ENCODE data around the gene LRRFIP2.

The LRRFIP2 gene

GRCh38 chr3:37138816-37139215, 35.6 kb downstream of the LRRFIP2 start:
- Histone ChIP-seq H3K4me1 (ENCODE audit: low read length) (no peaks in the 10 kb centered on the region), H3K4me2 (ENCODE audit: low read depth, low read length) (no peak overlapping the region), H3K9ac (ENCODE audit: low read length) (no peak overlapping the region), H4K20me1 (ENCODE audit: insufficient read depth, low read length) (no peaks in the 10 kb centered on the region), H3K9me2 (replicated peaks; ENCODE audit: insufficient read depth, low read length) (no peaks in the 10 kb centered on the region), H3K79me2 (ENCODE audit: low read length) (peaks cover 8% of the 10 kb centered on the region; the same call in 1 of the 2 replicates), H3K27ac (ENCODE audit: low read length) (no peak overlapping the region), H2AFZ (ENCODE audit: low read length) (no peak overlapping the region), H3F3A (ENCODE audit: insufficient read depth, low read length) (no peaks in the 10 kb centered on the region), H3K9me3 (replicated peaks; ENCODE audit: insufficient read depth, low read length) (no peaks in the 10 kb centered on the region), H3K27me3 (replicated peaks; ENCODE audit: insufficient read depth, low read length) (no peaks in the 10 kb centered on the region), H3K36me3 (replicated peaks; ENCODE audit: insufficient read depth, low read length) (no peaks in the 10 kb centered on the region), H3K4me3 (ENCODE audit: low read length) (no peak overlapping the region)
- TF ChIP-seq, protein P1, sequence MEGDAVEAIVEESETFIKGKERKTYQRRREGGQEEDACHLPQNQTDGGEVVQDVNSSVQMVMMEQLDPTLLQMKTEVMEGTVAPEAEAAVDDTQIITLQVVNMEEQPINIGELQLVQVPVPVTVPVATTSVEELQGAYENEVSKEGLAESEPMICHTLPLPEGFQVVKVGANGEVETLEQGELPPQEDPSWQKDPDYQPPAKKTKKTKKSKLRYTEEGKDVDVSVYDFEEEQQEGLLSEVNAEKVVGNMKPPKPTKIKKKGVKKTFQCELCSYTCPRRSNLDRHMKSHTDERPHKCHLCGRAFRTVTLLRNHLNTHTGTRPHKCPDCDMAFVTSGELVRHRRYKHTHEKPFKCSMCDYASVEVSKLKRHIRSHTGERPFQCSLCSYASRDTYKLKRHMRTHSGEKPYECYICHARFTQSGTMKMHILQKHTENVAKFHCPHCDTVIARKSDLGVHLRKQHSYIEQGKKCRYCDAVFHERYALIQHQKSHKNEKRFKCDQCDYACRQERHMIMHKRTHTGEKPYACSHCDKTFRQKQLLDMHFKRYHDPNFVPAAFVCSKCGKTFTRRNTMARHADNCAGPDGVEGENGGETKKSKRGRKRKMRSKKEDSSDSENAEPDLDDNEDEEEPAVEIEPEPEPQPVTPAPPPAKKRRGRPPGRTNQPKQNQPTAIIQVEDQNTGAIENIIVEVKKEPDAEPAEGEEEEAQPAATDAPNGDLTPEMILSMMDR (IDR thresholded peaks at IDR 0.05; ENCODE audit: low read length): no peak
- TF ChIP-seq EZH2 (optimal IDR thresholded peaks at IDR 0.05; ENCODE audit: low read depth, low read length): no peak
- TF ChIP-seq EZH2phosphoT487 (IDR thresholded peaks at IDR 0.05; ENCODE audit: low read length): no peak
- DNase-seq: no peak

DNA sequence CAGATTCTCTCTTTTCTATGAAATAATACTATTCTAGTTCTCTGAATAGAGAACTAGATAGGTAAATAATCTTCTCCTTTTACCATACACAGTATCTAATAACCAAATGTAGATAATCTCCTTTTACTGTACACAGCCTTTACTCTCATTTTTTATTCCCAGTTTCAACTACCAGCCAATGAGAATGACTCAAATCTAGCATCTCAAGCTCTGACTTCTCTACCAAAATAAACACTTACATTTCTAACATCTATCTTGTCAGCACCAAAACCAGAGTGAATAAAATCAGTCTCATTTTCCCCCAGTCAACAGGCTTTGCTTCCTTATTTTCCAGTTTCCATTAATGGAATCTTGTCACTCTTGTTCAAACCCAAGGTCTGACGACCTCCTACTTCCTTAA, 36.9 kb downstream of the LRRFIP2 start:
- no peak overlapping the region for H3K4me2 ChIP-seq (ENCODE audit: low read depth, low read length)
- H3K9me2 ChIP-seq (replicated peaks; ENCODE audit: insufficient read depth, low read length): no peaks in the 10 kb centered on the region
- no peaks in the 10 kb centered on the region for H3K4me1 ChIP-seq (ENCODE audit: low read length)
- no peak overlapping the region for H3K9ac ChIP-seq (ENCODE audit: low read length)
- no peak overlapping the region for H3K4me3 ChIP-seq (ENCODE audit: low read length)
- H4K20me1 ChIP-seq (ENCODE audit: insufficient read depth, low read length): no peaks in the 10 kb centered on the region
- peaks cover 8% of the 10 kb centered on the region; the same call in 1 of the 2 replicates for H3K79me2 ChIP-seq (ENCODE audit: low read length)
- no peak for DNase-seq
- no peaks in the 10 kb centered on the region for H3K27me3 ChIP-seq (replicated peaks; ENCODE audit: insufficient read depth, low read length)
- H3K27ac ChIP-seq (ENCODE audit: low read length): no peak overlapping the region
- no peaks in the 10 kb centered on the region for H3K36me3 ChIP-seq (replicated peaks; ENCODE audit: insufficient read depth, low read length)
- H3F3A ChIP-seq (ENCODE audit: insufficient read depth, low read length): no peaks in the 10 kb centered on the region
- TF ChIP-seq, protein P1 (IDR thresholded peaks at IDR 0.05; ENCODE audit: low read length): no peak
- TF ChIP-seq EZH2phosphoT487 (IDR thresholded peaks at IDR 0.05; ENCODE audit: low read length): no peak
- no peak for TF ChIP-seq EZH2 (optimal IDR thresholded peaks at IDR 0.05; ENCODE audit: low read depth, low read length)
- H2AFZ ChIP-seq (ENCODE audit: low read length): no peak overlapping the region
- H3K9me3 ChIP-seq (replicated peaks; ENCODE audit: insufficient read depth, low read length): no peaks in the 10 kb centered on the region

GRCh38 chr3:37136067-37136466, 38.3 kb downstream of the LRRFIP2 start:
- H3K9ac ChIP-seq (ENCODE audit: low read length): no peak overlapping the region
- no peak overlapping the region for H3K27ac ChIP-seq (ENCODE audit: low read length)
- no peaks in the 10 kb centered on the region for H3F3A ChIP-seq (ENCODE audit: insufficient read depth, low read length)

More at GRCh38 chr3:37136067-37136466, 38.3 kb downstream of the LRRFIP2 start:
- Histone ChIP-seq H2AFZ (ENCODE audit: low read length) (no peak overlapping the region), H3K9me3 (replicated peaks; ENCODE audit: insufficient read depth, low read length) (no peaks in the 10 kb centered on the region), H3K4me3 (ENCODE audit: low read length) (no peak overlapping the region), H3K9me2 (replicated peaks; ENCODE audit: insufficient read depth, low read length) (no peaks in the 10 kb centered on the region), H3K27me3 (replicated peaks; ENCODE audit: insufficient read depth, low read length) (no peaks in the 10 kb centered on the region), H3K4me2 (ENCODE audit: low read depth, low read length) (no peak overlapping the region), H3K36me3 (replicated peaks; ENCODE audit: insufficient read depth, low read length) (no peaks in the 10 kb centered on the region), H3K4me1 (ENCODE audit: low read length) (no peaks in the 10 kb centered on the region), H4K20me1 (ENCODE audit: insufficient read depth, low read length) (no peaks in the 10 kb centered on the region), H3K79me2 (ENCODE audit: low read length) (peaks cover 8% of the 10 kb centered on the region; the same call in 1 of the 2 replicates)
- DNase-seq: no peak
- TF ChIP-seq EZH2phosphoT487 (IDR thresholded peaks at IDR 0.05; ENCODE audit: low read length) (no peak), EZH2 (optimal IDR thresholded peaks at IDR 0.05; ENCODE audit: low read depth, low read length) (no peak)
- TF ChIP-seq, protein P1 (IDR thresholded peaks at IDR 0.05; ENCODE audit: low read length): no peak

Measured in MM.1S (cell line).